Measurements from ENCODE around the gene NDOR1.

The NDOR1 gene

DNA sequence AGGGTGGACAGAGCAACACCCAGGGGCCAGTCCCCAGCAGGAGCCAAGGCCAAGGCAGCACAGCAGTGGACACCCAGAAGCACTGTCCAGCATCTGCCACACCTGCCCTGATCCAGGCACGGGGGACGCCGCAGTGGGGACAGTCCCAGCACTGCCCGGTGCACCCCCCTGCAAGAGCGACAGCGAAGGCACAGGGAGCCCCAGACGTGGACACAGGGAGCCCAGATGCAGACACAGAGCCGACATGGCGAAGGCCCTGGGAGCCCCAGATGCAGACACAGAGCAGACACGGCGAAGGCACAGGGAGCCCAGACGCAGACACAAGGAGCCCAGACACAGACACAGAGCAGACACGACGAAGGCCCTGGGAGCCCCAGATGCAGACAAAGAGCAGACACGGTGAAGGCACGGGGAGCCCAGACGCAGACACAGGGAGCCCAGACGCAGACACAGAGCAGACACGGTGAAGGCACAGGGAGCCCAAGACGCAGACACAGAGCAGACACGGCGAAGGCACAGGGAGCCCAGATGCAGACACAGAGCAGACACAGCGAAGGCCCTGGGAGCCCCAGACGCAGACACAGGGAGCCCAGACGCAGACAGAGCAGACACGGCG, 21.4 kb upstream of the NDOR1 start:
- DNase-seq, result no peak

DNA sequence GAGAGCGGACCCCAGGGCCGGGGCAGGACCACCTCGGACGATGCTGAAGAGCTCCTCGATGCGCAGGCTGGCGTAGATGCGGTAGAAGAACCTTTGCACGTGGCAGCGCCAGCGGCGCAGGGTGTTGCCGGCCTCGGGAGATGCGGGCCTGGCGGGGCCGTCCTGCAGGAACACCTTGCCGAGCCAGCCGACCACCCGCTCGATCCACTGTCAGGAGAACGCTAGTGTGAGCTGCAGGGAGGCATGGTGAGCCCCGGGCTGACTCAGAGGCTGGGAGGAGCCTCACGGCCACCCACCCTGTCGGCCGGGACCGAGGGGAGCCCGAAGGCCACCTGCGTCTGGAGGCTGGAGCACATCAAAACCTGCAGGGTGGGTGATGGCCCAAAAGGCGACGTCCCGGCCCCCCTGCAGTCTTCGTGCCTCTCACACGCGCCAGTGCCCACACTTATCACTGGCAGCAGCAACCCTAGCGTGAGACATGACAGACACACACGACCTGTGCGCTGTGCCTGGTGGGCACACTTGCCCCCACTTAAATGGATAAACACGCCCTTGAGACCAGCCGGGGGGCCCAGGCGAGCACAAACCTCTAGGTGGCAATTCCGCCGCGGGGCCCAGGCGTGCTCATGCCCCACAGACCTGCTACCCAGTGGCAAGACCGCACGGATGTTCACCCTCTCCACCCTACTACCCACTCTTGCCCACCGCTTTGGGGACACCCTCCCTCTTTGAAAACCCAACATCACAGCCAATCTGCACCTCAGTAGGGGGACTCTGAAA, 20.4 kb upstream of the NDOR1 start:
- DNase-seq, result no peak

DNA sequence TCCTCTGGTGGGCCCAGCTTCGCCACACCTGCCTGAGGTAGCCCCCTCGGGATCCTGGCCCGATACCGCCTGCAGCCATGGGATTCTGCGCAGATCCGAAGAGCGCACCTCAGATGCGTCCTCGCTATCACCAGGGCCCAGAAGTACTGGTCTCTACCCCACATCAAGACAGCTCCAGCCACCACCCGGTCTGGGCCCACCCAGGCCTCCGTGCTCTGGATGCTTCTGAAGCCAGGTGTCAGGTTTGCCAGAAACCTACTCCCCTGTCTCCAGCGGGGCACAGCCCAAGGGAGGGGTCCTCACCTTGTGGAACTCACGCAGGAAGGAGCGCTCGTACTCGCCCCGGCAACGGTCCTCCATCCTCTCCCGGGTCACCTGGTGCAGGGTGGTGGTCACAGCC, 19.6 kb upstream of the NDOR1 start:
- DNase-seq, result no peak

DNA sequence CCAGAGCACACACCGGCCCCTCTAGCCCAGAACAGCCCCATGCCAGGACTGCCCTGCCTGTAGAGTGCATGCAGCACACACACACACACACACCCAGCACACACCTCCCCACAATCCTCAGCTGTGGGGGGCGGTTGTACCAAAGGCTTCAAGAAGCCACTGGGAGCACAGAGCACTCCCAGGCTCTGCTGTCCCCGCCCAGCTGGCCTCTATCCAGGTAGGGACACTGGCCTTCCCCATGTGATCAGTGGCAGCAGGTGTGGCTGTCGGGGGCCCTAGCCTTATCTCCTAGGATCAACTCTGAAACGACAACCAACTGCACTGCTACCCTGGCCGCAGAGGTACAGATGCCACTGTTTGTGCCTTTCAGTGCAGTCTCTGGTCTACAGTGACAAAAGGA, 19.1 kb upstream of the NDOR1 start:
- no peak for DNase-seq

DNA sequence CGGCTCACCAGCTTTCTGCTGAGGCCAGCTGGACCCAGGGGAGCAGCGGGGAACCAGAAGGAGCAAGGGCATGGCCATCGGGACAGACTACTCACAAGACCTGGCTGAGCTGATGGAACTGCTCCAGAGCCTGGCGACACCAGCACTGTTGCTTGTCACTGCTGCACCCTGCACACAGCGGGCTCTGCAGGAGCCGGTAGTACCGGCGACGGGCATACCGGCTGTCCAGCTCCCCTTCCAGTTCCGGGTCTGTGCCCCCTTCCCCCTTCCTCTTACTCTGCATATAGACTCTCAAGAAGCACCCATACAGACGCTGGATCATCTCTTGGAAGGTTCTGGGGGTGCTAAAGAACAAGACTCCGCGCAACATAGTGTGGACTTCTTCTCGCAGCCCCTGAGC, 18.1 kb upstream of the NDOR1 start:
- no peak for DNase-seq

DNA sequence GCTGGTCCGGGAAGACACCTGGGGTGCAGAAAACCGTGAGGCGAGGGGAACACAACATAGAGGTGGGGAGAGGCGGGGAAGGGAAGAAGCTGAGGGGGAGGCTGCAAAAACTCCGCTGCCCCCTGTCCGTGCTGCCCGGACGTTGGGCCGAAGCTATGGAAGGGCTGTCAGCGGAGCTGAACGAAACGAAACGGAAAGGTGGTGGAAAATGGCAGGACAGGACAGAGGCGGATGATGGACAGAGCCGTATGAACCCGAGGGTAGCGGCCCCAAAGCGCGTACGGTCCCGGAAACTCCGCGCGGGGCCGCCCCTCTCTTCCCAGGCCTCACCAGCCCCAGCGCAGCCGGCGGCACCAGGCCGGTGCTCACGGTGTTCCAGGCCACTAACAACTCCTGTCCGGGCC, 17.4 kb upstream of the NDOR1 start:
- no peak for DNase-seq

DNA sequence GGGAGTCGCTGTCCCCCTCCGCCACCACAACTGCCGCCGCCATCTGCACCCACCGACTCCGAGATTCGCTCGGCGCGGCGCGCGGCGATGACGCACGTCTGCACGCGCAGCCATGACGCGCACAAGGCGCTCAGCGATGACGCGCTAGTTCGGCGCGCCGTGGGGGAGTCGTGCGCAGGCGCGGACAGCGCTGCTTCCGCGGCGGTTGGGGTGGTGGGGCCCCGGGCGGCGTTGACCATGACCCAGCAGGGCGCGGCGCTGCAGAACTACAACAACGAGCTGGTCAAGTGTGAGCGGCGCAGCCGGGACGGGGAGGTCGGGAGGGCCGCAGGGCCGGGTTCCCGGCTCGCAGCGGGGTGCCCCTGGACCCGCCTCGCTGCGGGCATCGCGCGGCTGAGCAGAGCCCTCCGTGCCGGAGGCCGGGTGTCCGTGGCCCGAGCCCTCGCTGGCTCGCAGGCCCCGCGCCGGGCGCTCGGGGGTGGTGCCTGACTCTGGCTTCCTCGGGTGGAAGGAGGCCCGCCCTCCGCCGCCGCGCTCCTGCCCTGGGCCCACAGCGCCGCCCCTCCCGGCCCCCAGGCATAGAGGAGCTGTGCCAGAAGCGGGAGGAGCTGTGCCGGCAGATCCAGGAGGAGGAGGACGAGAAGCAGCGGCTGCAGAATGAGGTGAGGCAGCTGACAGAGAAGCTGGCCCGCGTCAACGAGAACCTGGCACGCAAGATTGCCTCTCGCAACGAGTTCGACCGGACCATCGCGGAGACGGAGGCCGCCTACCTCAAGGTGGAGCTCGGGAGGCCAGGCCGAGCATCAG, 16.8 kb upstream of the NDOR1 start, which contains the start of the genes ANAPC2 and SSNA1:
Gene ANAPC2, minus strand, starts transcription at position 71 of the 807 bp plus-strand sequence. Its CDS starts 28 bp downstream, at position 43.
Gene SSNA1, plus strand, starts transcription at position 187 of the 807 bp plus-strand sequence. Its CDS starts 51 bp downstream, at position 238.
- peak; percentile 97 for DNase-seq

DNA sequence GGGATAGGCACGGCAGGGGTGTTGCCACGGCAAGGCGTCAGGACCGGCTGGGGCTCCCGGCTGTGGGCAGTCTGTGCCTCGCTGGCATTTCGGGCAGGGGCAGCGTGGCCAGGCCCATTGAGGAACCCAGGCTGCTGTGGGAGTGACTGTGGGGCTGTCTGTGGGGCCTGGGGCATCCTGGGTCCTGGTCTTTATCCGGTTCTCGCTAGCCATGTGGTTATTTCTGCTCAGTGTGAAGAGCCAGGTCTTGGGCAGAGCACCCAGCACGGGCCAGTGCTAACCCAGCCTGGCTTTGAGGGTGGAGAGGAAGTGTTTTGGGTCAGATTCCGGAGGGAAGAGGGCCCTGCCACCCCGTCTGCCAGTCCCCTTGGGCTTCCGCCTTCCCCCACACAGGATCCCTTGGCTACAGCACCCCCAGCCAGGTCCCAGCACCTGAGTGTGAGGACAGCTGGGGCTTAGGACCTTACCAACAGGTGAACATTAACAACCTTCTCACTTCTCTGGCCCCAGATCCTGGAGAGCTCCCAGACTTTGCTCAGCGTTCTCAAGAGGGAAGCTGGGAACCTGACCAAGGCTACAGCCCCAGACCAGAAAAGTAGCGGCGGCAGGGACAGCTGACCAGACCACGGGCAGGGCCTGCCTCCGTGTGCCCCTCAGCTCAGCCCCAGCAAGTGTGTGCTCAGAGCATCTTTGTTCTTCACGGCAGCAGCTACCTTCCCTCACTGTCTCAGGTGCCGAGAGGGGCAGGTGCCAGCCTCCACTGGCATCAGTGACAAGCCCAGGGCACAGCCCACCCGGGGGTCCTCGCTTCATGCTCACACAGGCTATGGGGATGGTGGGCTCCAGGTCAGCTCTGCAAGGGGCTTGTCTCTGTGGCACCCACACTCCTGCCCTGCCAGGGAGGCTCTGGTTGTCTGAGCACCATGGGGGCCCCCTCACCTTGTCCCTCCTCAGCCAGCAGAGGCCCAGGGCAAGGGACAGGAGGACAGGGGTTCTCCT, 15.9 kb upstream of the NDOR1 start:
- no peak for DNase-seq

DNA sequence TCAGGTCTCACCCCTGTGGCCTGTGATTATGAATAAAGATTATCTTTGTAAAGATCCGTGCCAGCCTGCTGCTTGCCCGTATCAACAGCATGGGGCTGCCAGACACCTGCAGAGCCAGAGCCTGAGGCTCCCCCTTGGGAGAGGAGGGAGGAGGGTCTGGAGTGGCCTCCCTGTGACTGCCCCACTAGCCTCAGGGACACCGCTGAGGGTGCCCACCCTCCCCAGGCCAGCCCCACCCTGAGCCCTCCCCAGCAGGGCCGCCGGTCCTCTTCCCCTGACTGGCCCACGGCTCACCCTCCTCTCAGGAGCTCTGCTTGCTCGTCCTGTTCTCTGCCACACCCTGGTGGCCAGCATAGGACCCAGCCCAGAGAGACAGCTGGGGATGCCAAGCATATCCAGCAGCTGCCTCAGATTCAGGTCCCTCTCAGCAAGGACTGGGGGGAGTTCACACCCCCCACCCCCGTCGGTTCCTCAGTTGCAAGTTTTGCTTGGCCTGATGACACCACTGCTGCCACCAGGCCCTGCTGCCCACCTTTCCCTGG, 15.1 kb upstream of the NDOR1 start:
- DNase-seq, result no peak

DNA sequence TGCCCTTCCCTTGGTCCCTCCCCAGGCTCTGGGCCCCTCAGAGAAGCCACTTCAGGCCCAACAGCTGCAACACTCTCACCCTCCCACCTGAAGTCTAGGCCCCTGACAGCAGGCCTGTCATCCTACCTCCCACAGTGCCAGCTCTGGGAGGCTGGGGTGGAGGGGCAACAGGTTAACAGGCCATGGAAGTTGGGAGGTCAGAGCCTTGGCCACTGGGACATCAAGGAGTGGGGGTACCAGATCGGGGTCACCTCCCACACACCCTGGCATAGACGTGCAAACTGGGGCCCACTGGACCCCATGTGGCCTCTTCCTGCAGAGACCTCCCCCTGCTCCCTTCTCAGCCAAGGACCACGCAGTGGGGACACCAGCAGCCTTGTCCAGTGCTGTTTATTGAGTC, 14.3 kb upstream of the NDOR1 start:
- no peak for DNase-seq

DNA sequence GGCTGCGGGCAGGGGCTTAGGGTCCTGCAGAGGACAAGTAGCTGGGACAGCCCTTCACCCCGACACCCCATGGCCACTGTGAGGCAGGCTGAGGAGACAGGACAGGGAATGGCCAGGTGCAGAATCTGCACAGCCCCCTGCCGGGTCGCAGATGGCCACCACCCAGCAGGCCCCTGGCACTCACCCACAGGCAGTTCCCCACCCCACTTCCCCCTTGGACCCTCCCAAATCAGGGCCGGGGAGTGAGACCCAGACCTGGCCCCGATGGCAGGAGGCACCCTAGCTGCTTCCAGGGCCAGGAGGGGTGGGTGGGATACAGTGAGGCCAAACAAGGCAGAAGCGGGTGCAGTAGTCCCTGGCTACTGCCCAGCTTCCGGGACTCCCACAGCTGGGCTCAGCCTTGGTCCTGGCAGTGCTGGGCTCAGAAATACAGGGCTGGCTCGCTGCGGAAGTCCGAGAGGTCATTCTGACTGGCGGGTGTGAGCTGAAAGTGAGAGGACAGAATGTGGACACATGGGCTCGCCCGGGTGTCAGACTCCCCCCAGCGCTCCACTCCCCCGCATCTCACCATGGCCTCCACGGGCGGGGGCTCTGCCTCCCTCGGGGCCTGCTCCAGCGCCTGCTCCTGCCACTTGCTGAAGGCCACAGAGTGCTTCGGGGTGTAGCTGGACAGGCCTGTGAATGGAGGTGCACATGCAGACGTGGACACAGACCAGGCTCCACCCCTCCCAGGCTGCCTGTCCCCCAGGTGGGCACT, 13.6 kb upstream of the NDOR1 start:
- no peak for DNase-seq

DNA sequence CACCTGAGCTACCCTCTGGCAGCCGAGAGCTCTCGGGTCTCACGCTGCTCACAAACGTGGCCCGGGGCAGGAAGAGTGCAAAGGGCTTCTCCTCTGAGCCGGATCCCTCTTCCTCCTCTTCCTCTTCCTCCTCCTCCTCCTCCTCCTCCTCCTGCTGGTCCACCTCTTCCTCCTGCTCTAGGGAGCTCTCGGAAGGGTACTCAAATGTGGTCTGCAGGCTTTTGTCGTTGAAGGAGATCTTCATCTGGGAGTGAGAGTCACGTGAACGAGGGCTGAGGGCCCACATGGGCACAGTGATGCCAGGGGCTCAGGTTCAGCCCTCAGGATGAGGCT, 13.1 kb upstream of the NDOR1 start:
- no peak for DNase-seq

DNA sequence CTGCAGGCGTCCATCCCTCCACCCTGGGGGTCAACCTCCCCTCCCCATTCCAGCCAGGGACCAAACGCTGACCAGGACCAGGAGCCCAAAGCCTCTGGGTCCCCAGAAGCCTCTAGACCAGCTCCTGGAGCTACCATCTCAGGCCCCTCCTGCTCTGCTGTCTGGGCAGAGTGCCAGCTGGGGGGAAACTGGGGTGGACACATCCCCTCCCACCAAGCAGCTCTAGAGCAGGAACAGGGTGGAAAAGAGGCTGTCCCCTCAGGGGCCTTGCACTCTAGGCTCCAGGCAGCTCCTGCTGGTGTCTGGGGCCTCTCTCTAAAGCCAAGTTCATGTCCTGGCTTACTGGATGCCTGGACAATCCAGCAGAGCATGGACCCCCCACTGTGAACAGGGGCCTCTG, 12.6 kb upstream of the NDOR1 start:
- no peak for DNase-seq

DNA sequence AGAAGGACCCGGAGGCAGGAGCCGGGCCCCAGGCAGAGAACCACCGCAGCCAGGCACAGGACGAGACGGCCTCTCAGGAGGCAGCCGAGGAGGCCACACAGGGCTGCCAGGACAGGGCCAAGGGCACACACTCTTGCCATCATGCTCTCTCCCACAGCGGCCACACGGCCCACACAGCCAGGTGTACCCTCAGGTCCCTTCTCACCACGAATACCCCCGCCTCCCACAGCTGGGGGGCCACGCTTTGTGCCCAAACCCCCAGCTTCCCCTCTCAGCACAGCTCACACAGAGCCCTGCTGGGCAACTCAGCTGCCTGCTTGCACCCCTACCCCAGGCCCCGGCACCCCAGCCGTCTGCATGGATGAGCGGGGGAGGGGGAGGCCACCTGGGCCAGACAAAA, 11.7 kb upstream of the NDOR1 start:
- no peak for DNase-seq

DNA sequence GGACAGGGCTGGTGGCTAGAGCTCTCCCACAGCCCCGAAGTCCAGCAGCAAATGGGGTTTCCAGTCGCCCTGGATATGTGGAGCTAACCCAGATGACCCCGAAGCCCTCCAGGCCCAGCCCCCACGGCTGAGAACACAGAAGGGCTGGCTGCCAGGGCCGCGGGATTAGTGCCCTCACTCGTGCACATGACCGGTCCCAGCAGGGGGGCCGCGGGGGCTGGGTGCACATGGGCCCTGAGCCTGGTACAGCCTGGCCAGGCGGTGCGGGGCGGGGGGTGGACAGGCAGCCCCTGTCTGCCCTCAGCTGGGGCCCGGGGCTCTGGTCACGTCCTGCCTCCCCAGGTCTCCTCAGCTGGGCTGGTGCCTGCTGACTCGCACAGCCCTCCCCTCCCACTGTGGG, 11.1 kb upstream of the NDOR1 start:
- DNase-seq, result no peak

DNA sequence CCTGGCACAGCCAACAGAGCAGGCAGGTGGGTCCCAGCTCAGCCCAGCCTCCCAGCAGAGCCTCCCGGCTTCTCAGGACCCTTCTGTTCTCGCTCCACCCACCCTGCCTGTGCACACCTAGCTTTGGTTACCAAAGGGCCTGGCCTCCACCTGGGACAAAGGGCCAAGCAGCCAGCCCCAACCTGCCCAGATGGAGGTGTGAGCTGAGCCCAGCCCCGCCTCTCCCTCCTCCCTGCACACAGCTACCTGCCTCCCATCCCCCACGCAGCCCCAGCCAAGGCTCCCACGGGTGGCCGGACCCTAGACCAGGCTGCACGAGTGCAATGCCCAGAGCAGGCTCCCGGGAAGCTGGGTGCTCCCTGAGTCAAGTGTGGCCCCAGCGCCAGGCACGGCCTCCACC, 10.6 kb upstream of the NDOR1 start:
- no peak for DNase-seq

DNA sequence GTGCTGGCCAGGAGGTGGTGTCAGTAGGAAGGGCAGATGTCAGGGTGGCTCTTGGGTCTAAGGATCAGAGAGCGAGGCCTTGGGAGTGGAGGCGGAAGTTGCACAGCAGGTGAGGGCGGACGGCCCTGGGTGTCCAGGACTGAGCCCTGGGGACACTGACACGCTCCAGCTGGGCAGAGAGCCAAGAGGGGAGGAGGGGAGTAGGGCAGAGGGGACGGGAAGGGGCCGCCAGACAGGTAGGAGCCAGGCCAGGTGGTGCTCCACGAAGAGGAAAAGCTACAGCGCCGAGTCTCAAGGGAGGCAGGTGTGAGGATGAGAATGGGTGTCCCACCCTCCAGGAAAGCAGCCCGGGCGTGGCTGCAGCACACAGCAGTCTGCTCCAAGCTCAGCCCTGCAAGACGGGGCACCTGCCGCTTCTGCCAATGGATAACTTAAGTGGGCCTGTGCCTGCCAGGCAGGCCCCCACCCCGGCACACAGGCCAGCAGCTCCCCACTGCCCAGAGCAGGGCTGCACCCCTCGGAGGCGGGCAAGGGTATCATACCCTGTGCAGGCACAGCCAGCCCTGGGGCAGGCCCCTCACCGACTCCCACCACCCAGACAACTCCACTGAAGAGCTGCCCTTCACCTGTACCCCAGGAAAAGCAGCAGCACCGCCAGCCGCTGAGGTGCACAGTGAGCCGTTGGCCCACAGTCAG, 9.8 kb upstream of the NDOR1 start:
- no peak for DNase-seq

DNA sequence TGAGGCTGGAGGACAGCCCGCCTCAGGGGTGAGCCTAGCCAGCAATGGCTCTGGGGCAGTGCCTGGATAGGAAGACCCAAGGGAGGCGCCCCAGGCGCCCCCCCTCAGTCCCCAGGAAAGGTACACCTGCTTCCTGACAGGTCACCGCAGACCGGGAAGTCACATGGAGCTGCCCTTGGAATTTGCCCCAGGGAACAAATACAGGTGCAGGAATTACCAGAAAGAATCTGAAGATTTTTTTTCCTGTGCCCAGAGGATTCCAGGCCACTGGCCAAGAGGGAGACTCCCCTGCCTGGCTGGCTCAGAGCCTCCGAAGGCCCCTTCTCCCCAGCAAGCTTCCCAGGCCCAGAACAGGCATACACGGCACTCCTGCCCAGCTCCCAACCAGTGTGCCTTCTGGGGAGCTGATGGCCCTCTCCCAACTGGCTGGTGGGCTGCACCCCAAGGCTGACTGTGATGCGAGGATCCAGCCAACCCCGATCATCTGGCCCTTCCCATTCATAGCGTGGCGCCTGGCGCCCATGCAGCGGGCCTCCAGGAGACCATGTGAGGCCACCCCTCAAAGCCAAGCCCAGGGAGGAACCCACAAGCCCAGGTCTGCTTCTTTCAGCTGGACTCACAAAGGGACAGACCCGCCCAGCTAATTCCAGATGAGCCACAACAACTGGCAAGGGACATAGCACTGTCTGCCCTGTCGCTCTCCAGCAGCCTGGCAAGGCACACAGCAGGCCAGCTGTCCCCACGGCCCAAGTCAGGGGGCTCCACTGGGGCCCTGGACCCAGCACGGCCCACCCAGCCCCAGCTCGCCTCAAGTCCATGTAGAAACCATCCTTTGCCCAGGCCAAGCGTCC, 7.2 kb upstream of the NDOR1 start:
- no peak for DNase-seq

DNA sequence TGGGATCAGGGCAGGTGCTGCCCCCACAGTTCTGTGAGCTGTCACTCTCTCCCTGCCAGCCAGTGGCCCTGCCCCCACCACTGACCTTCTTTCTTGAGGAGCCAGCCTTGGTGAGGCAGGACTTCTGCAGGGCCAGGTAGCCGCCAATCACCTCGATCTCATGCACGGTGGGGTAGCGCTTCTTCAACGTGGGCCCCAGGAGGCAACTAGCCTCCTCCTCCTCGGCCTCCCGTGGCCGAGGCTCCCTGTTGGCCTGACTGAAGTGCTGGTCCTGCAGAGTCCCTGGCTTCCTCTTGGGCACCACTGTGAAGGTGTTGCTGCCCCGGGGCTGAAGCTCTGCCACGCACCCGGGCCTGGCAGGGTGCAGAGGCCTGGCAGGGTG, 6.6 kb upstream of the NDOR1 start:
- DNase-seq, result no peak
